GDM1 (cell line): ENCODE measurements around the gene SHC3.

Source experiments
- DNase-seq: peaks from one replicate; lab custom pipeline; 2025; lab: John Stamatoyannopoulos, UW

SHC3 gene

DNA sequence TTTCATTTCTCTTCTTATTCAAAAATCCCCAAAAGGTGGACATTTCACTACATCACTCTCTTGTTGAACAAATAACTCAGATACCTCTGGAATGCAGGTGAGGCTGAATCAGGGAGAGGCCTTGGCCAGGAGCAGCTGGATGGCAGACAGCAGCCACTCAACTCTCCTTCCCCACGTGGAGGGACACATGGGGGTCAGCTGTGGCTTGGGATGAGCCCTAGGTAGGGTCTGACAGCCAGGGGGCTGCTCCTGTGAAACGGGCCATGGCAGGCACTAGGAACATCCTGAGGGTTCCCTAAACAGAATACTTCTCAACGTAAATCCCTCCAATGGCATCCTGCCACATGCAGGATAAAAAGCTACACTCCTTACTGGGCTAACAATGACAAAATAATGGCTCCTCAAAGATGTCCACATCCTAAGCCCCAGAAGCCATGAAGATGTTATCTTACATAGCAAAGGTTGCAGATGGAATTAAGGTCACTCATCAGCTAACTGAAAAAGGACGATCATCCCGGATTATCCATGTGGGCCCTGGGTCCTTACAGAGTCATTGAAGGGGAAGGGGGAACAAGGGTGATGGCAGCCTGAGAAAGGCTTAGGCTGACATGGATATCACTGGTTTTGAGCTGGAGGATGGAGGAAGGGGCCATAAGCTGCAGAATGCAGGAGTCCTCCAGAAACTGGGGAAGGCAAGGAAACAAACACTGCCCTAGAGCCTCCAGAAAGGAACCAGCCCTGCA lies 218.7 kb downstream of the SHC3 start:
- DNase-seq = no peak

DNA sequence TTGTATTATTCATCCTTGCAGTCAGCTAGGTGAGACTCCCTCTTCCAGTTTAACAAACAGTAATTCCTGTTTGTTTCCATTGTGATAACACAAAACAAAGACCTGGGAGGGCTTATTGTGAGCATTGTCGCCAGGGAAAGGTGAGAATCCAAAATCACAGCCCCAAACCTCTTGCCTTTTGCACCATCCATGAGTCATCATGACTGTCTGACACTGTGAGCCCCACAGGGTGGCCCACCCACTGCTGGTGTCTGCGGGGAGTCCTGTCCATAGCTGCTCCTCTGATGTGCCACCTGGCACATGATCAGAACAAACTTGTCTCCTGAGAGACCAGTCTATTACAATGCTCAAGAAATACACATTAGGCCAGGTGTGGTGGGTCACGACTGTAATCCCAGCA lies 221.1 kb downstream of the SHC3 start:
- DNase-seq = no peak
